Stimulated activated CD4-positive, alpha-beta T cell treated with anti-CD3 and anti-CD28 coated beads, Interleukin-15, amount 100 ng/mL, for 24 hours (primary cell): ENCODE measurements around the gene ABCC10.
"Not testable (repeated sequence)": the region's sequence is repeated elsewhere in the genome, so short reads cannot be mapped to it uniquely, and the experiment has no call there.

Experiments used
- DNase-seq: peaks from one replicate; pipeline ENCODE4 v3.0.0-alpha.2; 2020

The ABCC10 gene

GRCh38 chr6:43497689-43498088 is 70.3 kb downstream of the ABCC10 start:
- DNase-seq, result no peak

GRCh38 chr6:43498291-43498690 is 71.0 kb downstream of the ABCC10 start:
- not testable (repeated sequence) for DNase-seq

GRCh38 chr6:43499028-43499815 is 71.9 kb downstream of the ABCC10 start:
- no peak for DNase-seq
